WERI-Rb-1 (cell line): ENCODE data around the gene FN3K.

Experiments used
- DNase-seq: peaks from one replicate; pipeline ENCODE4 v3.0.0-alpha.2; 2020
- H3K27ac ChIP-seq: fragments of 250-450 bp; sonication (Bioruptor Pico); 2 replicates; pipeline ENCODE4 v1.5.1; 2020; ENCODE audit warnings: mild to moderate bottlenecking, moderate library complexity
- H3K27me3 ChIP-seq: fragments of 250-450 bp; sonication (Bioruptor Pico); 2 replicates; pipeline ENCODE4 v1.5.1; 2021; ENCODE audit warnings: mild to moderate bottlenecking, low read depth, moderate library complexity; ENCODE audit not compliant: insufficient read depth, severe bottlenecking
- H3K36me3 ChIP-seq: fragments of 250-450 bp; sonication (Bioruptor Pico); 2 replicates; pipeline ENCODE4 v1.5.1; 2020; ENCODE audit warnings: mild to moderate bottlenecking, moderate library complexity
- H3K4me3 ChIP-seq: 2 replicates; pipeline ENCODE4 v1.5.1; 2011; ENCODE audit warnings: low read depth, mild to moderate bottlenecking, control low read depth, low read length
- H3K9me3 ChIP-seq: fragments of 250-450 bp; sonication (Bioruptor Pico); 2 replicates; pipeline ENCODE4 v1.5.1; 2021; ENCODE audit warnings: mild to moderate bottlenecking, moderate library complexity; ENCODE audit not compliant: severe bottlenecking
- TF ChIP-seq, protein P1 (sequence below): IDR thresholded peaks from 2 replicates; pipeline ENCODE4 v1.5.1; 2011; ENCODE audit warnings: low read depth, mild to moderate bottlenecking, control low read depth, inconsistent platforms, low read length

The FN3K gene

DNA sequence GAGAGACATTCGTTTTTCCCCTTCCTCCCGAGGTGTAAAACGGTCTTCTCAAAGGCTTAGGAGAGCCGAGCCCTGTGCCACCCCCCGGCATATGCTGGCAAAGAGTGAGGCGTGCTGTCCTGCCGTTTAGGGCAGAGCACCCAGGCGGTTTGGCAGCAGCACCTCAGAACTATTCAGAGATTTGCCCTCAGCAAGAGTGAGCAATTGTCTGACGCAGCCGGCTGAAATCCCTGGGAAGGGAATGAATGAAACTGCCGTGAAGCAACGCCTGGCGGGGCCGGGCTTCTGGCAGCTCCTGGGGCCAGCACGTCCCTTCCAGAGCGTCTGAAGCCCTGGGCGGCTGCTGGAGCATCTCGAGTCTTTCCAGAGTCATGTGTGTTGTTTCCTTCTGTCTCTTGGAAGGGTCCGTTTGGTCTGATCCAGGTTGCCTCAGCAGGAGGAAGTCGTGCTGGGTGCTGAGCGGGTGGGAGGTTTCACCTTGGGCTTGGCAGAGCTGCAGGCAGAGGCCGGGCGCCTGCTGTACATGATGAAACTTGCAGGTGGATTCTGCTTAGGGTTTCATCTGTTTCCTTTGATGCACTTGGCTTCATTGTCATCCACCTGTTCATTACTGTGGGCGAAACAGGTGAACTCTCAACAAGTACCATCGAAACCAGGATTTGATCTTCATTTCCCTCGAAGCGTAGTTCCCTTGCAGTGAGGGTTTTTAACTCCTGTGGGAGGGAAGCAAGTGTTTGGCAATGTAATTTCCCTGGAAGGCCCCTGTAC, 51.9 kb downstream of the FN3K start:
- Histone ChIP-seq H3K9me3 (peaks cover 4% of the 10 kb centered on the region), H3K4me3 (no peak overlapping the region), H3K27me3 (no peaks in the 10 kb centered on the region), H3K36me3 (peaks cover 82% of the 10 kb centered on the region), H3K27ac (no peak overlapping the region)
- TF ChIP-seq, protein P1, sequence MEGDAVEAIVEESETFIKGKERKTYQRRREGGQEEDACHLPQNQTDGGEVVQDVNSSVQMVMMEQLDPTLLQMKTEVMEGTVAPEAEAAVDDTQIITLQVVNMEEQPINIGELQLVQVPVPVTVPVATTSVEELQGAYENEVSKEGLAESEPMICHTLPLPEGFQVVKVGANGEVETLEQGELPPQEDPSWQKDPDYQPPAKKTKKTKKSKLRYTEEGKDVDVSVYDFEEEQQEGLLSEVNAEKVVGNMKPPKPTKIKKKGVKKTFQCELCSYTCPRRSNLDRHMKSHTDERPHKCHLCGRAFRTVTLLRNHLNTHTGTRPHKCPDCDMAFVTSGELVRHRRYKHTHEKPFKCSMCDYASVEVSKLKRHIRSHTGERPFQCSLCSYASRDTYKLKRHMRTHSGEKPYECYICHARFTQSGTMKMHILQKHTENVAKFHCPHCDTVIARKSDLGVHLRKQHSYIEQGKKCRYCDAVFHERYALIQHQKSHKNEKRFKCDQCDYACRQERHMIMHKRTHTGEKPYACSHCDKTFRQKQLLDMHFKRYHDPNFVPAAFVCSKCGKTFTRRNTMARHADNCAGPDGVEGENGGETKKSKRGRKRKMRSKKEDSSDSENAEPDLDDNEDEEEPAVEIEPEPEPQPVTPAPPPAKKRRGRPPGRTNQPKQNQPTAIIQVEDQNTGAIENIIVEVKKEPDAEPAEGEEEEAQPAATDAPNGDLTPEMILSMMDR, result no peak
- DNase-seq, result no peak

DNA sequence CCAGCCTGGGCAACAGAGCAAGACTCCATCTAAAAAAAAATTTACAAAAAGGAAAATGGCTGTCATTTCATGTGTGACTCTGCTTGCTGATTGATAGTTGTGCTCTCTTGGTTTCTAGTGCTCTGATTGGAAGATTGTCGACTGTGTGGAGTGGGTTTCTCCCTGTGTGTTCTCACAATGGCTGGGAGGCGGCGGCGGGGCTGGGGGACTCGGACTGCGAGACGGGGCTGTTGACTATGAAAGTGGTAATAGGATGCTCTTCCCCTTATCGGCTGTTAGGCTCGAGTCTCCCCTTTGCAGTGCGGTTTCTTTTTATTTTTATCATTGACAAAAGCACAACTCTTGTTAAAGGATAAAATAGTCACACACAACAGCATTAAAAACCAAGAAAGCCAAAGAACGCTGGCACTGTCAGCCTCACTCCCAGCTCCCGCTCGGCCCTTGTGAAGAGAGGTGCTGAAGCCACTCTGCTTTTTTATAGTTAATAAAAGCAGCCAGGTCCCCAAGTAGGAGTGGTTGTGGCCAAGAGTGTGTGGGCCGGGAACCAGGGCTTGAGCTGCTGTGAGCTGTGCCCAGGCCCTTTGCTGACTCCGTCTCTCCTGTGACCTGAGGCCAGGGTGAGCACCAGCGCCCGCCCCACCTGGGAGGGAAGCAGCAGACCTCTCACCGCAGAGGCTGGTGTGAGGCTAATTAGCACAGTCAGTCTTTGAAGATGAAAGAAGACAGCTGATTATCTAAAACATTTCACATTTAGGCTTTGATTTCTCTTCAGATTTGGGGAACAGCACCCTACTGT, 53.0 kb downstream of the FN3K start:
- TF ChIP-seq, protein P1, result no peak
- H3K36me3 ChIP-seq, result peaks cover 78% of the 10 kb centered on the region
- peaks cover 2% of the 10 kb centered on the region for H3K9me3 ChIP-seq
- no peak for DNase-seq
- no peaks in the 10 kb centered on the region for H3K27me3 ChIP-seq
- H3K4me3 ChIP-seq, result no peak overlapping the region
- no peak overlapping the region for H3K27ac ChIP-seq

DNA sequence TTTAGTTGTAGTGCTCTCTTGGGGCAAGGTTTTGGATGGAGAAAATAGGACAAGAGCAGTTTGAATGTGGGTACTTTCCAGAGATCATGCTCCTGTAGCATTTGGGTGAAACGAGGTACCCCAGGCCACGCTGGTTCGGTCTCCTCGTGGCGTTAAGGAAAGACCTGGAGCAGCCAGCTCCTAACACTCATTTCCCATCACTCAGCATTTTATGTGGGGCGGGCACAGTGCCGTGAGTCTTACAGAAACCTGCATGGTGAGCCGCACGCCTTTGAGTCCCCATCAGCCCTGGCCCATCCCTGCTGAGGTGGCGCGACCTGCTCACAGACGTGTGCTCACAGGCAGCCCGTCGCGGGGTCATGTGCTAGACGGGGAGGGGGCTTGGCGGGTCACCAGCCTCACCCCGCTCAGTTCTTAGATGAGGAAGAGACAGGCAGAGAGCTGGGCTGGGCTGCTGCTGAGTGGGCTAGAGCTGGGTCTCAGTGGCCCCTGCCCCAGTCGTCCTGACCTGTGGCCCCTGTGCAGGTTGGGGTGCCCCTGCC, 53.7 kb downstream of the FN3K start:
- no peak for DNase-seq
- TF ChIP-seq, protein P1, result no peak
- Histone ChIP-seq H3K4me3 (no peak overlapping the region), H3K27me3 (no peaks in the 10 kb centered on the region), H3K27ac (no peak overlapping the region), H3K9me3 (peaks cover 2% of the 10 kb centered on the region), H3K36me3 (peaks cover 75% of the 10 kb centered on the region)

DNA sequence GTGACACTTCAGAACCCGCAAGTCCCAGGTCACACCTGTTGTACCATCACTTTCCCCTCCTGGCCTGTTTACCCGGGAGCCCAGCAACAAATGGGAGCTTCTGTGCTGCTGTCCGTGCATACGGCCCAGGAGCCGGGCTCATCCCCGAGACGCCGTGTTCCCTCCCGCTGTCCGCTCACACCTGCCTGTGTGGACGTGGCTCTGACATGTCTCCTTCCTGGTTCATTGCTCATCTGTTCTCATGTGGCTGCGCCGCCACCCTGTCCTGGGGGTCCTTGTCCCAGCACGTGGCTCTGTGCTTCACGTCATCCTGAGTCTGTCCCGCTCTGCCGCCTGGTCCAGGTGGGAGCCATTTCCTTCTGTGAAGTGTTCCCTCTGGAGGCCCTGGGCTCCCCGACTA, 54.4 kb downstream of the FN3K start:
- no peak for DNase-seq
- Histone ChIP-seq H3K27me3 (no peaks in the 10 kb centered on the region), H3K4me3 (no peak overlapping the region), H3K27ac (no peak overlapping the region), H3K36me3 (peaks cover 76% of the 10 kb centered on the region), H3K9me3 (peaks cover 2% of the 10 kb centered on the region)
- TF ChIP-seq, protein P1, result no peak

- Histone ChIP-seq H3K4me3 (no peak overlapping the region), H3K9me3 (peaks cover 2% of the 10 kb centered on the region), H3K27ac (no peak overlapping the region), H3K27me3 (no peaks in the 10 kb centered on the region), H3K36me3 (peaks cover 82% of the 10 kb centered on the region)
- TF ChIP-seq, protein P1, result no peak
- no peak for DNase-seq
These were observed 55.0 kb downstream of the FN3K start for GRCh38 chr17:82790391-82790790.
